Pericardium fibroblast (primary cell): ENCODE results near the gene CHD1. TPM values are rescaled to one million over a fixed set of nuclear protein-coding genes. Genes with fewer than 3 reads are reported as not detected.

ENCODE experiments used
- total RNA-seq: library from RNA; depleted of rRNA; stranded (reverse); fragments of >200 nt; gene quantifications from 2 replicates; pipeline ENCODE4 v1.2.3, GENCODE V29; 2015

The CHD1 gene
- 17.7 and 19.0 TPM in 2 replicates for total RNA-seq

DNA sequence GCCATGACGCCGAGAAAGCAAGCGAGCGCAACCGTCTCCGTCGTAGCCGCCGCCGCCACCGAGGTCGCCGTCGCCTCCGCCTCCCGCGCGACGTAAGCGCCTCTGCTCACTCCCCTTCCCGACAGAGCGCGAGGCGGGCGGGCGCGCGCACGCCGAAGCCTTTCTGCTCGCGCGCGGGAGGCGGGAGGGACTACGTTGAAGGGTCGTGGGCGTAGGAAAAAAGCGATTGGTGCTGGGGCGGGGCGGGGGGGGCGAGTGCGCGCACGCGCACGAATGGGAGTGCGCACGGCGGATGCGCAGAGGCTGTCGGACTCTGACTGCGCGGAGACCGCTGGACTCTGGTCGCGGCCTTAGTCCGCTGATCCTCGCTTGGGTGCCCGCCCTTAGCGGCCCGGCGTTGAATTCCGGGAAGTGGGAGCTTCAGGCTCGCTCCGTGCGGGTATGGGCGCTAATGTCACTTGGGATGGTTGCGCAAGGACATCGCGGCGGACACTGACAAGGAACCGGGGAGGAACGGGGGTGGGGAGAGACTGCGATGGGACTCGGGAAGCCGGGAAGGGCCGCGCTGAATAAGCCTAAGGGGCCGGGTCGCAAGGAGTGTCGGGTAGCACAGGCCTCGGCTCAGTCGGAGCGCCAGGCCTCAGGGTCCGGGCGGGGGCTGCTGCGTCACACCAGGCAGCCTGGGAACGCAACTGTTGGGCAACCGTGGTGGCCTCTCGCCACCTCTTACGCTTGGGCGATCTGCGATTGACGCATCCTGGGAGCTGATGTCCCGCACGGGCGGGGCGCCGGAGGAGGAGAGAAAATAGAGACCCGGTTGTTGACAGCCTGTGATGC, at the start of gene CHD1:
Gene CHD1, minus strand, starts transcription at position 135 of the 837 bp plus-strand sequence. CDS start 2,621 bp downstream, outside the sequence.

Other genes starting within 250 kb of the CHD1 start
- gene RGMB, start 155.3 kb downstream of the CHD1 start, total RNA-seq = 15.9 and 20.6 TPM in 2 replicates